ENCODE data around the gene METTL6. TPM values are rescaled to one million over a fixed set of nuclear protein-coding genes. Genes with fewer than 3 reads are reported as not detected.

Gene METTL6
- total and polyA plus RNA-seq, 11 donors, result 5.7 to 15.6 (median 10.5) TPM

GRCh38 chr3:15456321-15456720 is 29.0 kb upstream of the METTL6 start:
- Histone ChIP-seq H3K4me3 (no peak overlapping the region), H3K9me3 (peaks cover 0 to 4% (median 0%) of the 10 kb centered on the region in 12 donors), H3K27ac (no peak overlapping the region), H3K4me1 (peaks cover 0 to 12% (median 0%) of the 10 kb centered on the region in 12 donors), H3K36me3 (peaks cover 0 to 7% (median 3%) of the 10 kb centered on the region in 9 donors), H3K27me3 (no peaks in the 10 kb centered on the region)
- intact Hi-C loops (cut with DNase I), result no loop called here
- WGBS, 4 donors, result 96 to 97% (median 97%) methylated on average over 2 of the region's 2 CpGs
- ATAC-seq (no peak), DNase-seq (no peak)
- TF ChIP-seq, protein P1, sequence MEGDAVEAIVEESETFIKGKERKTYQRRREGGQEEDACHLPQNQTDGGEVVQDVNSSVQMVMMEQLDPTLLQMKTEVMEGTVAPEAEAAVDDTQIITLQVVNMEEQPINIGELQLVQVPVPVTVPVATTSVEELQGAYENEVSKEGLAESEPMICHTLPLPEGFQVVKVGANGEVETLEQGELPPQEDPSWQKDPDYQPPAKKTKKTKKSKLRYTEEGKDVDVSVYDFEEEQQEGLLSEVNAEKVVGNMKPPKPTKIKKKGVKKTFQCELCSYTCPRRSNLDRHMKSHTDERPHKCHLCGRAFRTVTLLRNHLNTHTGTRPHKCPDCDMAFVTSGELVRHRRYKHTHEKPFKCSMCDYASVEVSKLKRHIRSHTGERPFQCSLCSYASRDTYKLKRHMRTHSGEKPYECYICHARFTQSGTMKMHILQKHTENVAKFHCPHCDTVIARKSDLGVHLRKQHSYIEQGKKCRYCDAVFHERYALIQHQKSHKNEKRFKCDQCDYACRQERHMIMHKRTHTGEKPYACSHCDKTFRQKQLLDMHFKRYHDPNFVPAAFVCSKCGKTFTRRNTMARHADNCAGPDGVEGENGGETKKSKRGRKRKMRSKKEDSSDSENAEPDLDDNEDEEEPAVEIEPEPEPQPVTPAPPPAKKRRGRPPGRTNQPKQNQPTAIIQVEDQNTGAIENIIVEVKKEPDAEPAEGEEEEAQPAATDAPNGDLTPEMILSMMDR (IDR thresholded peaks at IDR 0.05), result no peak
- TF ChIP-seq POLR2A (IDR thresholded peaks at IDR 0.05), result no peak

GRCh38 chr3:15455756-15456155 is 28.4 kb upstream of the METTL6 start:
- DNase-seq (no peak), ATAC-seq (no peak)
- Histone ChIP-seq H3K36me3 (peaks cover 0 to 7% (median 3%) of the 10 kb centered on the region in 9 donors), H3K27me3 (no peaks in the 10 kb centered on the region), H3K9me3 (peaks cover 0 to 4% (median 0%) of the 10 kb centered on the region in 12 donors), H3K4me3 (no peak overlapping the region), H3K27ac (no peak overlapping the region), H3K4me1 (peaks cover 0 to 6% (median 0%) of the 10 kb centered on the region in 12 donors)
- 91 to 96% (median 93%) methylated on average over 7 of the region's 7 CpGs for WGBS, 4 donors
- intact Hi-C loops (cut with DNase I), result no loop called here
- no peak for TF ChIP-seq POLR2A (IDR thresholded peaks at IDR 0.05)
- TF ChIP-seq, protein P1 (IDR thresholded peaks at IDR 0.05), result no peak

GRCh38 chr3:15454965-15455364 is 27.6 kb upstream of the METTL6 start:
- intact Hi-C loops (cut with DNase I), result no loop called here
- peaks cover 0 to 4% (median 0%) of the 10 kb centered on the region in 12 donors for H3K9me3 ChIP-seq
- H3K27ac ChIP-seq, result no peak overlapping the region
- no peak overlapping the region for H3K4me3 ChIP-seq
- ATAC-seq, result no peak
- TF ChIP-seq, protein P1 (IDR thresholded peaks at IDR 0.05), result no peak
- no peak for TF ChIP-seq POLR2A (IDR thresholded peaks at IDR 0.05)
- H3K36me3 ChIP-seq, result peaks cover 0 to 11% (median 7%) of the 10 kb centered on the region in 9 donors
- H3K27me3 ChIP-seq, result no peaks in the 10 kb centered on the region
- DNase-seq, result no peak
- H3K4me1 ChIP-seq, result no peaks in the 10 kb centered on the region

- intact Hi-C loops (cut with DNase I), result no loop called here
- TF ChIP-seq POLR2A (IDR thresholded peaks at IDR 0.05), result no peak
- no peak for ATAC-seq
- no peak overlapping the region for H3K27ac ChIP-seq
- 71 to 84% (median 76%) methylated on average over 9 of the region's 9 CpGs for WGBS, 4 donors
- peaks cover 0 to 4% (median 0%) of the 10 kb centered on the region in 12 donors for H3K9me3 ChIP-seq
- no peaks in the 10 kb centered on the region for H3K27me3 ChIP-seq
- H3K36me3 ChIP-seq, result peaks cover 0 to 11% (median 7%) of the 10 kb centered on the region in 9 donors
- DNase-seq, result no peak
- no peaks in the 10 kb centered on the region for H3K4me1 ChIP-seq
- no peak overlapping the region for H3K4me3 ChIP-seq
Measured at GRCh38 chr3:15453991-15454625, 26.8 kb upstream of the METTL6 start.

DNA sequence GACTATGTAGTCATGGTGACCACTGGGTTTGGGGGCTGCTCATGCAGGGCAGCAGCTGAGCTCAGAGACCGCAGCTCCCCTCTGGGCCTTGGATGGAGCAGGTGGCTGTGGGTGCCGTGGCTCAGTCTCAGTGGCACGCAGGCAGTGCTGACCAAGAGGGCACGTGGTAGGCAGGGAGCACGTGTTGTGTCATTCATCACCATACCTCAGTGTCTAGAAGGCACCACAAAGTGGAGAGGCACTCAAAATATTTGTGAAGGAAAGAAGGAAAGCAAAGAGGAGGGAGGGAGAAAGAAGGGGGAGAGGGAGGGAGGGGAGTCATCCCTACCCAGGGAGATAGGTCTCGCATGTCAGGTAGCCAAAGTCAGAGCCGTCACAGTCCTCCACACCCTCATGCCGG is 26.2 kb upstream of the METTL6 start:
- DNase-seq (no peak), ATAC-seq (no peak)
- intact Hi-C loops (cut with DNase I), result no loop called here
- Histone ChIP-seq H3K9me3 (peaks cover 0 to 3% (median 0%) of the 10 kb centered on the region in 12 donors), H3K4me1 (no peaks in the 10 kb centered on the region), H3K4me3 (no peak overlapping the region), H3K27me3 (no peaks in the 10 kb centered on the region), H3K27ac (no peak overlapping the region), H3K36me3 (peaks cover 0 to 11% (median 7%) of the 10 kb centered on the region in 9 donors)
- TF ChIP-seq POLR2A (IDR thresholded peaks at IDR 0.05), result no peak
- TF ChIP-seq, protein P1 (IDR thresholded peaks at IDR 0.05), result no peak
- WGBS, 4 donors, result 84 to 94% (median 92%) methylated on average over 8 of the region's 8 CpGs

Data from heart left ventricle (tissue), 16 donors.